ENCODE results near the gene ZNF469.
A peak's percentile ranks its signal among the peaks of the same experiment; 100 is the strongest.

The ZNF469 gene

DNA sequence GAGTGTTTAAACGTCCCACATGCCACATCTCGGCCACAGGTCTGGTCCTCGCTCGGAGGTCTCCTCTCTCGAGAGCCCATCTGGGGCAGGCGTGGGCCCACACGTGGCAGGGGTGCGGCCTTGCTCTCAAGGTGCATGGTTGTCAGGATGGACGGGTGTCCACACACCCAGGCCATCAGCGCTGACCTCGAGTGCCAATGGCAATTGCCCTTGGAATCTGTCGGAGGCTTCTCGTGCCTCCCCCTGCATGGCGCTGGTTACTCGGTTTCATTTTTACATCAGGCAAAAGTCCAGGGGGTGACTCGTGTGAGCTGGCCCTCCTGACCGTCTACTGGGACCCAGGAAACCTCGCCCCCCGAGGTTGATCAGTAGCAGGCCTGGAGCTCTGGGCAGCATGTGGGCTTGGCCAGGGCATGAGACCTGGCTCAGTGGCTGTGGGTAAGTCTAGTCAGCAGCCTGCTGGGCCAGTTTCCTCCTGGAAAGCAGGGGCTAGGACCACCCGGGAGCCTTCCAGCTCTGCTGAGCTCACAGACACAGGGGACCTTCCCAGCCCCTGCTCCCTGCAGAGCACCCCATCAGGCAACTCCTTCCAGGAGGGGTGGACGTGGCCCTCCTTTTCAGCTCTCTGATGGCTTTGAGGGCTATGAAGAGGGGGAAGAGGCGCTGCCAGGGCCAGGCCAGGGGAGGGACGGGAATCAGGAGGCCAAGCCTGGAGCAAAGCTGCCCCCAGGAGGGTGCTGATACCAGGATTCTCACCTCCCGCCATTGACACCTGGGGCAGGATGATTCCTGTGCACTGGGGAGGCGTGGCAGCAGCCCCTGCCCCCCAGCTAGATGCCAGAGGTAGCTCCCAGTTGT is 3.7 kb upstream of the ZNF469 start:
- H3K4me3 ChIP-seq (replicated peaks in 1 of 2; ENCODE audit: low read depth in 2 of 2, low read length in 2 of 2) = no peak overlapping the region
- TF ChIP-seq, protein P1, sequence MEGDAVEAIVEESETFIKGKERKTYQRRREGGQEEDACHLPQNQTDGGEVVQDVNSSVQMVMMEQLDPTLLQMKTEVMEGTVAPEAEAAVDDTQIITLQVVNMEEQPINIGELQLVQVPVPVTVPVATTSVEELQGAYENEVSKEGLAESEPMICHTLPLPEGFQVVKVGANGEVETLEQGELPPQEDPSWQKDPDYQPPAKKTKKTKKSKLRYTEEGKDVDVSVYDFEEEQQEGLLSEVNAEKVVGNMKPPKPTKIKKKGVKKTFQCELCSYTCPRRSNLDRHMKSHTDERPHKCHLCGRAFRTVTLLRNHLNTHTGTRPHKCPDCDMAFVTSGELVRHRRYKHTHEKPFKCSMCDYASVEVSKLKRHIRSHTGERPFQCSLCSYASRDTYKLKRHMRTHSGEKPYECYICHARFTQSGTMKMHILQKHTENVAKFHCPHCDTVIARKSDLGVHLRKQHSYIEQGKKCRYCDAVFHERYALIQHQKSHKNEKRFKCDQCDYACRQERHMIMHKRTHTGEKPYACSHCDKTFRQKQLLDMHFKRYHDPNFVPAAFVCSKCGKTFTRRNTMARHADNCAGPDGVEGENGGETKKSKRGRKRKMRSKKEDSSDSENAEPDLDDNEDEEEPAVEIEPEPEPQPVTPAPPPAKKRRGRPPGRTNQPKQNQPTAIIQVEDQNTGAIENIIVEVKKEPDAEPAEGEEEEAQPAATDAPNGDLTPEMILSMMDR (IDR thresholded peaks at IDR 0.05; ENCODE audit: low read depth, low read length) = no peak
- DNase-seq (ENCODE audit: low read depth in 2 of 2) = no peak

DNA sequence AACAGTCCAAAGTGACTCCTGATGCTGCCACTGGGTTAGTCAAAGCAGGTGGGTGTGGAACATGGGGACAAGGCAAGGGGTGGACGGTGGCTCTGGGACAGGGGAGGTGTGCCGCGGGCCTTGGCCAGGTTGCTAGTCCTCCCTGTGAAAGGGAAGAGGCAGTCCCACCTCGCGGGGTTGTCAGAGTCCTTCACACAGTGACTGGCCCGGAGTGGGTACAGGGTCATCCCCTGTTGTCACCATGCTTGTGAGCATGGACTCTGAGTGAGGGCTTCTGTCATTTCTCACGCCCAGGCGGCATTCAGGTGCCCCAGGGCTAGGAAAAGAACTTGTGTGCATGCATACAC is 3.1 kb upstream of the ZNF469 start:
- TF ChIP-seq, protein P1 (IDR thresholded peaks at IDR 0.05; ENCODE audit: low read depth, low read length) = no peak
- H3K4me3 ChIP-seq (replicated peaks in 1 of 2; ENCODE audit: low read depth in 2 of 2, low read length in 2 of 2) = no peak overlapping the region
- no peak for DNase-seq (ENCODE audit: low read depth in 2 of 2)

DNA sequence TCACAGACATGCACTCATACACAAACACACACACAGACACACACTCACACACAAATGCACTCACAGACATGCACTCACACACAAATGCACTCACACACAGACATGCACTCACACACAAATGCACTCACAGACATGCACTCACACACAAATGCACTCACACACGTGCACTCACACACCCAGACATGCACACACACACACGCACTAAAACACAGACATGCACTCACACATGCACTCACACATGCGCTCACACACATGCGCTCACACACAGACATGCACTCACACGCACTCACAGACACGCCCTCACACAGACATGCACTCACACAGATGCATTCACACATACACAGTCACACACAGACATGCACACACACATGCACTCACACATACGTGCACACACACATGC is 2.7 kb upstream of the ZNF469 start:
- TF ChIP-seq, protein P1 (IDR thresholded peaks at IDR 0.05; ENCODE audit: low read depth, low read length) = no peak
- no peak for DNase-seq (ENCODE audit: low read depth in 2 of 2)
- no peak overlapping the region for H3K4me3 ChIP-seq (replicated peaks in 1 of 2; ENCODE audit: low read depth in 2 of 2, low read length in 2 of 2)

DNA sequence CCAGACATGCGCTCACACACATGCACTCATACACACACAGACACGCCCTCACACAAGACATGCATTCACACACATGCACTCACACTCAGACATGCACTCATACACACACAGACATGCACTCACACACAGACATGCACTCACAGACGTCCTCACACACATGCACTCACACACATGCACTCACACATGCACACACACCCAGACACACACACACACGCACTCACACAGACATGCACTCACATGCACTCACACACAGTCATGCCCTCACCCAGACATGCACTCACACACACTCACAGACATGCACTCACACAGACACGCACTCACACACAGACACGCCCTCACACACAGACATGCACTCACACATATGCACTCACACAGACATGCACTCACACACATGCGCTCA is 2.1 kb upstream of the ZNF469 start:
- DNase-seq (ENCODE audit: low read depth in 2 of 2) = no peak
- TF ChIP-seq, protein P1 (IDR thresholded peaks at IDR 0.05; ENCODE audit: low read depth, low read length) = no peak
- H3K4me3 ChIP-seq (replicated peaks in 1 of 2; ENCODE audit: low read depth in 2 of 2, low read length in 2 of 2) = no peak overlapping the region

DNA sequence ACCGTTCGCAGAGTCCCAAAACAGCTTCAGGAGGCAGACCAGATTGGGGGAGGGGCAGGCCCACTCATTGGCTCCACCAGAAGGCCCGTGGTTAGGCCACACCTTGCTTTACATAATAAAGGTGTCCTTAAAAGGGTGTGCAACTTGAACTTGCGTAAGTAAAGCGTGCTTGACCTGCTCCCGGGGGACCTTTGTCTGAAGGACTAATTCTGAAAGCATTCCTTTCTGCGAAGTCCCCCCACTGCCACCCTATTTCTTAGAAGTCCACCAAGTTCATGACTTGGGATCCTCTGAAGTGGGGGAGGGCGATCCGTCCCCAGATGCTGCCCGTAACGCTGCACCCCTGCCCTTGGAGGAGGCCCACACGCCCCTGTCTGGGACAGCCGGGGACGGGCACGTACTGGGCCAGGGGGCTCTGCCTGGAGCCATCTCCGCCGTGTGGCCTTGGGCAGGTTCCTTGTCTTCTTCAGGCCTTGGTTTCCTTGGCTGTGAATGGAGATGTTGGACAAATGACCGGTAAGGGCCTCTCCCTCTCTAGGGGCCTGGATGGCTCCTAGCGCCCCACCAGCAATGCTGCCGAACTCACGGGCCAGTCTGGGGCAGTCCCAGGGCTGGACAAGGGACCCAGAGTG is 823 bp upstream of the ZNF469 start:
- DNase-seq (ENCODE audit: low read depth in 2 of 2) = no peak
- TF ChIP-seq, protein P1 (IDR thresholded peaks at IDR 0.05; ENCODE audit: low read depth, low read length) = no peak
- H3K4me3 ChIP-seq (replicated peaks in 1 of 2; ENCODE audit: low read depth in 2 of 2, low read length in 2 of 2) = no peak overlapping the region

DNA sequence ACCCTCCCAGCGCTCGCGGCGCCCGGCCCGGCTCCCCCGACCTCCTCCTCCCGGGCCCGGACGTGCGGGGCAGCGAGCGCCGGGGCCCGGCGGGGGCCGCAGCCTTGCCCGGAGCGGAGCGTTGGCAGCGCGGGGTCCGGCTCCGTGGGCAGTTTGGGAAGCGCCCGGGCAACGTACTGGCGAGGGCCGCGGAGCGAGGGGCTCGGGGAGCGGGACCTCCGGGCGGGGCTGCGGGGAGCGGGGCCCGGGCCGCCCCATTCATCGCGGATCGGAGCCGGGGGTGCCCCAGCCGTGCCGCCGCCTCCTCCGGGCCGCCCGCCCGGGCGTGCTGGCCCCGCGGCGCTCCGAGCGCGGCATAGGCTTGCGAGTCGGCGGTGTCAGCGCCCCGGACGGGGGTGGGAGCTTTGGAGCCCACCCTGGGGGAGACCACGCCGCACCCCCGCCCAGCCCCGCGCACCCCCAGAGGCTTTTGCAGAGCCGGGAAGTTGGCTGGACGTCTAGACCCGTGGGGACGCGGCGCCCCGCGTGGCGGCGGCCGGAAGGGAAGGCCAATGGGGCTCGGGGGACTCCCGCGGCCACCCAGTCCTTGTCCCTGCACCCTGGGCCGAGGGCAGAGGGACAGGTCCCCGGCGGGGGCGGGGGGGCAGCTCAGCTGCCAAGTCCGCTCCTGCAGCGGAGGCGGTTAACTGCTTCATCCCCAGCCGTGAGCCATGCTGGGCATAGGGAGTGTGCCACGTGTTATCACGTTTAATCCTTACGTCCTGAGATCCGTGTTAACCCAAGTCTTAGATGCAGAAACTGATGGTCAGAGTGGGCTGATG is 852 bp downstream of the ZNF469 start:
- H3K4me3 ChIP-seq (replicated peaks in 1 of 2; ENCODE audit: low read depth in 2 of 2, low read length in 2 of 2) = peak overlapping the region; percentile 42 to 64
- TF ChIP-seq, protein P1 (IDR thresholded peaks at IDR 0.05; ENCODE audit: low read depth, low read length) = peak; percentile 48
- peak; percentile 50 to 51 for DNase-seq (ENCODE audit: low read depth in 2 of 2)

All from cardiac fibroblast (primary cell).